GM18858 (cell line): ENCODE results near the gene GALR2.

Source experiments
- ATAC-seq: cut with Tn5 transposase; IDR thresholded peaks from one replicate; pipeline ENCODE4 v1.9.1; 2021; ENCODE audit not compliant: unreplicated experiment

GALR2 gene

DNA sequence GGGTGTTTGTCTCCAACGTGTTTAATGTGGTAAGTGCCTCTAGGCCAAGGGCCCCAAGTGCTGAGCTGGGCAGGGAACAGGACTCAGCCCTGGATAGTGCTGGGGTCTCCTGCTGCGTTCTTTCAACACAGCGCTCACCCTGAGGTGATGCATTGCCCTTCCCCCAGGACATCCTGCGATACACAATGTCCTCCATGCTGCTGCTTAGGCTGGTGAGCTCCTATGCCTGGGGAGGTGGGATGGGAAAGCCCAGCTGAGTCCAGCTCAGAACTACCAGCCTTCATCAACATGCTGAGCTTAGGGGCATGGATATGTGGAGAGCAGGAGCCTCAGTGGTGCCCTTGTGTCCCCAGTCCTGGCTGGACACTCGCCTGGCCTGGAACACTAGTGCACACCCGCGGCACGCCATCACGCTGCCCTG is 5.0 kb downstream of the GALR2 start:
- no peak for ATAC-seq

DNA sequence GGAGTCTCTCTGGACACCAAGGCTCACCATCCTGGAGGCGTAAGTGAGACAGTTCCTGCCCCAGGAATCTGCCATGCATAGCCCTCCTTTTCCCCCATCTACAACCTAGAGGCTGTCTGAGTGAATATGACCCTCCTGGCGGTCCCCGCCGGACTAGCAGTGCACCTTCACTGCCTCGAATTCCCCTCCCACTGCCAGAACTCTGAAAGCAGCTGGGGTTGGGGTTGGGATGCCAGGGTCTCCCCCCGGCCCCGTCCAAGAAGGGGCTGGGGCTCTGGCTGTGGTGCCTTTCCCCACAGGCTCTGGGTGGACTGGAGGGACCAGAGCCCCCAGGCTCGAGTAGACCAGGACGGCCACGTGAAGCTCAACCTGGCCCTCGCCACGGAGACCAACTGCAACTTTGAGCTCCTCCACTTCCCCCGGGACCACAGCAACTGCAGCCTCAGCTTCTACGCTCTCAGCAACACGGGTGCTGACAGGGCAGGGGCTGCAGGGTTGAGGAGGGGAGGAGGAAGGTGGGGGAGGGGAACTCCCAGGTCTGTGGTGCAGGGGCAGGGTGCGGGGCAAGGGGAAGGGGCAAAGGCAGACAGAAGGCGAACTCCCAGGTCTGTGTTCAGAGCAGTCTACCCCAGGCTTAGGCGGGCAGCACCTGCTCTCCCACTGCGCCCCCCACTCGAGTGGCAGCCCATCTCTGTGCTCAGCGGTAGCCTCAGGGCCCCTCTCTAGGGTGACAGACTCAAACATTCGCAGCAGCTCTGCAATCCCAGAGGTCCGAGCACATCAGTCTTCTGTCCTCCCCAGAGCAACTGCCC is 5.6 kb downstream of the GALR2 start:
- no peak for ATAC-seq

DNA sequence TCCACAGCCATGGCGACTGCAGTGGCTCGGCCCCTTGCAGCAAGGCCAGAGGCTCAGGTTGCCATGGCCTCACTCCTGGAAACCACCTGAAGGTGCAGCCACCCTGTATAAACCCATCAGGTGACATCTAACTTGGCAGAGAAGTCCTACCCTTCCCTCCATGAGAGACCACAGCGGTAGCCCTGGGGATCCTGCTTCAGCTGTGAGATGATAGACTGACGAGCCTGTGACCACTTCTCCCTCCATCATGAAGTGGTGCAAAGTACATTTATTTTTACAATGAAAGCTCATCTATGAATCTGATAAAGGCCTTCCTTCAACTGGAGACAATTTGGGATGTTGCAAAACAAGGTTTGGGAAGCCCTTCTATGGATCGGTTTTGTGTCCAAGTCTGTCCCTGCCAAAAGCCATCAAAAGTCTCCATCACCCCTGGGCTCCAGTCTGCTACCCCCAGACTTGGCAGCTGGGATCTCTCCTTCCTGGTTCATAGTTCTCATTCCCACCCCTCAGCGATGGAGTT is 6.2 kb downstream of the GALR2 start:
- no peak for ATAC-seq

DNA sequence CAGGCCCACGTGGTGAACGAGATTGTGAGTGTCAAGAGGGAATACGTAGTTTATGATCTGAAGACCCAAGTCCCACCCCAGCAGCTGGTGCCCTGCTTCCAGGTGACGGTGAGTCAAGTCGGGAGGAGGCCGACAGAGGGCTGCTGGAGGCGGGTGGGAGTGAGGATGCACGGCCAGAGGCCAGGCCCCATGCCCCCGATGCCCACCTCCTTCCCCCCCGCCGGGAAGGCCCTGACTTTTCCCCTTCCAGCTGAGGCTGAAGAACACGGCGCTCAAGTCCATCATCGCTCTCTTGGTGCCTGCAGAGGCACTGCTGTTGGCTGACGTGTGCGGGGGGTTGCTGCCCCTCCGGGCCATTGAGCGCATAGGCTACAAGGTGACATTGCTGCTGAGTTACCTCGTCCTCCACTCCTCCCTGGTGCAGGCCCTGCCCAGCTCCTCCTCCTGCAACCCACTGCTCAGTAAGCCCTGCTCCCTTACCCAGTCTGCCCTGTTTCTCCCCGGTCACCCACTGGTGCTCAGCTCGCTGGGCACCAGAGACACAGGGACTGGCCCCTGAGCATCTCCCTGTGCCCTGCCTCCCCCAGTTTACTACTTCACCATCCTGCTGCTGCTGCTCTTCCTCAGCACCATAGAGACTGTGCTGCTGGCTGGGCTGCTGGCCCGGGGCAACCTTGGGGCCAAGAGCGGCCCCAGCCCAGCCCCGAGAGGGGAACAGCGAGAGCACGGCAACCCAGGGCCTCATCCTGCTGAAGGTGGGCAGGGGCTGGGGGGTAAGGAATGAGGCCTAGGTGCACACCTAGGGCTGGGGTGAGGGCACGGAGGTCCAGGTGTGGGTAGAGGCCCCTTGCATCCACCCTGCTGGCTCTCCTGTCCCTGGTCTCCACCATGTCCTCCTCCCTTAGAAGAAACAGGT is 7.0 kb downstream of the GALR2 start:
- ATAC-seq = no peak

DNA sequence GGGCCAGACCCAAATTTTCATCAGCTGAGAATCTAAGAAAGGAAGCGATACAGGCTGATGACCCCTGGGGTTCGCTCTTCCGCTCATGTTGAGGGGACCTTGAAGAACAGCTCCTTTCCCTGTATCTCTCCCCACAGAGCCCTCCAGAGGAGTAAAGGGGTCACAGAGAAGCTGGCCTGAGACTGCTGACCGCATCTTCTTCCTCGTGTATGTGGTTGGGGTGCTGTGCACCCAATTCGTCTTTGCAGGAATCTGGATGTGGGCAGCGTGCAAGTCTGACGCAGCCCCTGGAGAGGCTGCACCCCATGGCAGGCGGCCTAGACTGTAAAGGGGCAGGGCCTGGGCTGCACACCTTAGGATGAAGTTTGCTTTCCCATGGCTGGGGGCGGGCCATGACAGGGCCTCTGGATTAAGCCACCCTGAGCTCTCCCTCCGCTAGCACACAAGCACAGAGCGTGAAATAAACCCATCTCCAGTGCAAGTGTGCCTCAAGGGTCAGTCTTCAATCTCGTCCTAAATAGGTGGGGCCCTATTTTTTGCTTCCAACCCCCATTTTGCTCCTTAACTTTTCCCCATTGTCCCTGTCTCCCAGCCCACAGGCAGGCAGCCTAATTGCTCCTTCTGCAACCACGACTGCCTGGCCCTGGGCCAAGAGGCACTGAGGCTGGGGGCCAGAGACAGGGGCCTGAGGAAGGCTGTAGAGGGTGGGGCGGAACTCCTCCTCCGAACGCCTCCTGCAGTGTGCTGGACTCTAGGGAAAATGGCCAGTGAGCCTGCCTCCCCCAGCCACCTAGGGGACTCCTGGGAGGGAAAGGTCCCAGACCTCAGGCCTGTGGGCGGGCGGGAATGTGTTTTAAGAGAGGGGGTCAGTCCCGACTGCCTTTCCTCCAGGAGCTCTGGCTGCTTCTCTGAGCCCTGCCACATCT is 8.0 kb downstream of the GALR2 start:
- no peak for ATAC-seq

DNA sequence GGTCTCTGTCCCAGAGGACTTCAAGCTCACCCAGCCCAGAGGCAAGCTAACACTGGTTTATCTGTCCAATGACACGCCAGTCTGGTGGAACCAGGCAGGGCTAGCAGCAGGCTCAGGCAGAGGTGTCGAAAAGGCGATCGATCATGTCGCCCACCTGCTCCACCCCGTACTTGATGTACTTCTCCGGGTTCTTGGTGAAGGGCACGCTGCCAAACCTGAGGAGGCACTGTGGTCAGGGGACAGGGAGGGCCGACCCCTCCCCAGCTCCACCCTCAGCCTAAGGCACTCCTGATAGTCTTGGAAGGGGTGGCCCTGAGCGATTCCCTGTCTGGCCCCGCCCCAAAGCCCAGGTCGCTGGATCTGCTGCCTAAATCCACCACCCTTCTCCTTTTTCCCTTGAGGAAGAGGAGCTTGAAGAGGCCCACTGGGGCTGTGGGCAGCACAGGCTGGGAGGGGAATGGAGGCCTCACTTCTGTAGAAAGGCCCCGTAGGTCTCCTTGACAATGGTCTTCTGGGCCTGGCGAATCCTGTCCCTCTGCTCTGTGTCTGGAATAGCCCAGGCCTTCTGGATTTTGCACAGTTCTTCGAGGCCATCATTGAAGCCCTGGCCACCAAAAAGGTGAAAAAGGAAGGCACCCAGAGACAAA is 9.1 kb downstream of the GALR2 start:
- no peak for ATAC-seq

DNA sequence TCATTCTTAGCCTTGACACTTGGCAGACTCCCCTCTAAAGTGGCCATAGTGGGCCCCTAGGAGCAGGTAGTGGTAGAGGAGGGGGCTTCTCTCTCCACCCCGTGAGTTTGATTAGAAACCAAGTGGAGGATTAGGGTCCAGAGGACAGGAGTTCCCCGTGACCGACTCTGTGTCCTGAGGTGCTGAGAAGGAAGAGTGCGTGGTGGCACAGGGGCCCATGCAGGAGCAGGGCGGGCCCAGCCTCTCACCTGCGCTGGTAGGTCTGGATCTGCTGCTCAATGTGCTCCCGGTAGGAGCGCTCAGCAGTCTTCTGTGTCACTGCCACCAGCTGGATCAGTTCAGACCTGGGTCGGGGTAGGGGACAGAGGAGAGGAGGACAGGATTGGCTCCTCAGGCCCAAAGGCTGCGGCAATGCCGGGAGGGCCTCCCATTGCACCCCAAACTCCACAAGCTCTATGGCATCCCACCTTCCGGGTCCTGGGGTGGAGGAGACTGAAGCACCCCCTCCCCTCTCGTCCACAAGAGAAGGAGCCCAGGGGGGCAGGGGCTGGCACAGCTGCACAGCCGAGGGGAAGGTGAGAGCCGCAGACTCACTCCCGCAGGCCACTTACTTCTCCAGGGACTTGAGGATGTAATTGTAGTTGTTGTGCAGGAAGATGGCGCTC is 10.6 kb downstream of the GALR2 start:
- no peak for ATAC-seq

DNA sequence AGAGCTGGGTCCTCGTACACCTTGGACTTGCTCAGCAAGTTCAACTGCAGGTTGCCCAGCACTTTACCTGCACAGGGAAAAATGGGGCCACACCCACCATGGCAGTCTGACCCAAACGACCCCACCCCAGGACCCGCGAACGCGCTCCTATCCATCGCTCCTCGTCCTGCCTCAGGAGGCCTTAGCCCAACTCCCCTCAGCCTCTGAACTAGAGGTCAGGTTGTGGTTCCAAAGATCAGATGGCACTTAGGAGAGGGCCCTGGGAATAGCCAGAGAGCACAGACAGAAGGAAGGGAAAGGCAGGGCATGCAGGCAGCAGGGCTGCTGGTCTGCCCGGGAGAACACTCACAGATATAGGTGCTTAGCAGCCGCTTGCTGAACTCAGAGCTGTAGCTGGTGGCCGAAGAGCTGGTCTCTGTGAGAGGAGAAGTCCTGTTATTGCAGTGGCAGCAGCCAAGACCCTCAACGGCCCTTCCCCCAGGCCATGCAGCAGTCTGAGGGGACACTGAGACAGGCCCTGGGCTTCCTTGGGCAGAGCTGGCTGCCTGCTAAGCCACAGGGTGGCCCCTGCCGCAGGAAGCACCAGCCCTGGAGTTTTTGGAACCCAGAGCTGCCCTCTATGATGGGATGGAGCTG is 11.3 kb downstream of the GALR2 start:
- no peak for ATAC-seq

DNA sequence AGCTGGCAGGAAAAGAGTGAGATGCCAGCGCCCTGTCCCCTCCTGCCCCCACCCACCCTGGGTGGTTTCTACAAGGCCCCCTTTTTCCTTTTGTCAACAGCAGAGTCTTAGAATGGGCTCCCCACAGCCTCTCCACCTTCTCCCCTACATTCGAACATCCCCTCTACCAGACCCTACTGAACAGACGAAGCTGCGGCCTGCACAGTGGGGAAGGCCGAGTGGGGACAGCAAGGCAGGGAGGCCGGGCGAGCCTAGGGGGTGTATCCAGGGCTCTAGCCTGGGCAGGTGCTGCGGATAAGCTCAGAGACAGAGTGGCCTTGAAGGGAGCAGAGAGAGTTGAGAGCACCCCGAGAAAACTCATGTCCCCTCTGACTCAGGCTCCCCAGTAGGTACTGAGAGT is 11.8 kb downstream of the GALR2 start:
- ATAC-seq = no peak

DNA sequence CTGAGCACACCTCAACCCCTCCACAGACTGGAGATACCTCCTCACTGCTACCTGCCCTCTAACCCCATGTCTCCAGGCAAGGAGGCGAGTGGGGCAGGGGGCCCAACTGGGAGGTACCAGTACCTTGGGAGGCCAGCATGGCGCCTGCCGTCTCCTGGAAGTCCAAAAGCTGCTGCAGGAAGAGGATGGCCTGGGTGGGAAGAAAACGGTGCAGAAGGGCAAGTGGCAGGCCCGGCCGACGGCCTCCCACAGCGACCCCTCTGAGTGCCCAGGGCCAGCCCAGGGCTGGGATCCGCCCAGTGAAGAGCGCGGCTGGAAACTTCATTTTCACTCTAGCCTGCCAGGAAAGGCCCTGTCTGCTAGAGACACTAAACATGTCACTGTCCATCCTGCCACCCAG is 12.9 kb downstream of the GALR2 start:
- ATAC-seq = no peak

DNA sequence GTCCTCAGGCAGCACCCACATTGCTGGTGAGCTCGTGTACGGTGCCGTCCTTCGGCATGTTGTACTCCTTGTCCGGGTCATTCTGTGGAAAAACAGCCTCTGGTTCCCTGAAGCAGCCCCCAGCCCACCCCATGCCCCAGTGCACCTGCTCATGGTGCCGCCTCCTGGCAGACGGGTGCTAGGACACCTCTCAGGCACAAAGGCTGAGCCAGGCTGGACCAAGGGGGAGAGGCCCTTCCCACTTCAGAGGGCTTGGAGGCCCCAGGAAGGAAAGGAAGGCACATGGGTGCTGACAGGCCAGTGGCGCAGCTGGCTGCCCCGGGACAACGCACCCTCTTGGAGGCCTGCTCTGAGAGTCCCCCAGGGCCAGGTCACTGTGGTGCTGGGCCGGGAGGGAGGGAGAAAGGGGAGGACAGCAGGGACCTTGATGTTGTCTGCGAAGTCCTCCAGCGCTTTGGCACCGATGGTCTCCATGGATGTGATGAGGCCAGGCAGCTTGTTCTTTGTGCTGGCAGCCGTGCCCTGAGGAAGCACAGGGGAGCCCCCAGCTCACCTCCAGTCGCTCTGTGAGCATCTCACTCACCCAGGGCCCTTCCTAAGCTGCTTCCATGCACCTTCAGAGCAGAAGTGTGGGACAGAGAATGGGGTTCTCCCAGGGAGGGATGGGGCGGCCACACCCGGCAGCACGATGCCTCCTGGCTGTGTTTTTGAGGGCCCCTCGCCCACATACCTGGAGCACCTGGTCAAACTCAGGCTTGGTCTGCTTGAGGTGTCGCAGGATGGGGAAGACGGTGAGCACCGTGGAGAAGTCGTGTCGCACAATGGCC is 13.7 kb downstream of the GALR2 start:
- ATAC-seq = no peak

DNA sequence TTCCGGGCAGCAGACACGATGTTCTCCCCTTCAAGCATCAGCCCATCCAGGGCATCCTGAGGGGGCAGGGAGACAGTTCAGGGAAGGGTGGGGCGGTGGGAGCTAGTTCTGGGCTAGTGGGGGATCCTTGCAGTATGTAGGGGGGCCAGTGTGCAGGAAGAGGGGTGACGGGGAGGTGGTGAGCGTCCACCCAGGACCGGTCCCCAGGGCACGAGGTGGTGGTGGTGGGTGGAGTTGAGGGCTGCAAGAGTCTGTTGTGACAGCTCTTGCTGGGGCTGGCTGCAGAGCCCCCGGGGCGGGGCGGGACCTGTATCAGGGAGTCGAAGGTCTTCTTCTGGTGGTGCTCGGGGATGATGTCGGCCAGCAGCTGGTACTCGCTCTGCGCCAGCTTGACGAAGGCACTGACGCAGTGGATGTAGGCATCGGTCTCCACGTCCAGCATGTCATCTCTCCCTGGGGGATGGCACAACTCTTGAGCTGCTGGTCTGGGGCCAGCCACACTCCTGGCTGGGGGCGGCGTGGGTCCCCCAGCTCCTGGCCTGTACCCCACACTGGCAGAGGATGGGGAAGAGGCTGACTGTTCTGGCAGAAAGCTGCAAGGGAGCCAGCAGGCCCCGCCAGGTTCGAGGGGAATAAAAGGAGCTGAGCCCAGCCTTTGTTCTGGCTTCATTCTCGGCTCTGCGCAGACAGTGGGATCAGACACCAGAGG is 14.4 kb downstream of the GALR2 start:
- ATAC-seq = no peak

DNA sequence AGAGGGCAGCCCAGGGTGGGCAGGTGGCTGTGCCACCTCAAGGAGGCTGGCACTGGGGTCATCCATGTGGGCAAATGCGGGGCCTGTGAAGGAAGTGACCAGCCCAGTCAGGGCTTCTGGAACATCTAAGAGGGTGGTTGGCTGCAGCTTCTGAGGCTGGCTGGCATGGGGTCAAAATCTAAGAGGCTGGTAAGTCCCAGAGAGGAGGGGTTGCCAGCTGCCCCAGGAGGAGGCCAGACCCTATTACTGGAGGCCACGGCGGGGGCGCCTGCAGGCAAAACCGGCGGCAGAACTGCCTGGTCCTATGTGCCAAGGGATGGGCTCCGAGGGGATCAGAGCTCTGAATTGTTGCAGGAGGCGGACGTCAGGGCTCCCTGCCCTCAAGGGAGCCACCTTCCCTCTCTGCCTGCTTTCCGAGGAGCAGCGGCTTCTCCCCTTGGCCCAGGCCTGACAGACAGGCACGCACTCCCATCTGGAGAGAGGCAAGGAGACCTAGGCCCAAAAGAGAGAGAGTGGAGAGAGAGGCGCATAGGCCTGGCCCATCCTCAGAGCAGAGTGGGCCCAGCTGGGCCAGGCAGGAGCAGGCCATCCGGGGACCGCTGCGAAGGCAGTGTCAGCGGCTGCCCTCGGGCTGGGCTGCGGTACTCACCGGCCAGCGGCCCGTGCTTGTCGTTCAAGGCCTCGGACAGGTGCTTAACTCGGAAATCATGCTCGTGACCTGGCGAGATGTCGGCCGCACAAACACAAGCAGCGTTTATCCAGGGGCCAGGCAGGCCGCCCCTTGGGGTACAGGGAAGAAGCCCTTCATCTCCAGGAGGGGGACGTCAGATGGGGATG is 15.3 kb downstream of the GALR2 start:
- ATAC-seq = no peak

DNA sequence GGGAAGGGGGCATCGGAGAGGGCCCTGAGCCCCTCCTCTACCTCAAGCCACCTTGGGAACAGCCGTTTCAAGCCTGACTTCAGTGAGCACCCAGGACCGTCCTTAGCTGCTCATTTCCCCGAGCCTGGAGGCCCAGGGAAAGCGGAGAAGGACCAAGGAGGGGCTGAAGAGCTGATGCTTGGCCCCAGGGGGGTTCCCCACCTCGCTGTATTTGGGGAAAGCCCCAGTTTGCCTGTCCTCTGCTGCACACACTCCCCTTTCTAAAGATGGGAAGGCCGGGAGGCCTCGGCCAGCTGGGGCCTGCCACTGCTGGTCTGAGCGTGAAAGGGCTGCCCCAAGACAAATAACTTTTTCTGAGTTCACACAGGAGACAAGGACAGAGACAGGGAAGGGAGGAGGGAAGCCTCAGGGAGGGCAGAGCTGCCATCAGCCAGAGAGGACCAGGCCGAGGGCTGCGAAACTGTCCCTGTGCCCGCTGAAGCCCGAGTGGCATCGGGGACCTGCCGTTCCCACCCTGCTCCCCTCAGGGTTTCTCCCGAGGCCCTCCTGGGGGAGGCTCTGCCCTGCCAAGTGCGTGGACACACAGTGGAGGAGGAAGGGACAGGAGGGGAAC is 16.0 kb downstream of the GALR2 start:
- no peak for ATAC-seq

DNA sequence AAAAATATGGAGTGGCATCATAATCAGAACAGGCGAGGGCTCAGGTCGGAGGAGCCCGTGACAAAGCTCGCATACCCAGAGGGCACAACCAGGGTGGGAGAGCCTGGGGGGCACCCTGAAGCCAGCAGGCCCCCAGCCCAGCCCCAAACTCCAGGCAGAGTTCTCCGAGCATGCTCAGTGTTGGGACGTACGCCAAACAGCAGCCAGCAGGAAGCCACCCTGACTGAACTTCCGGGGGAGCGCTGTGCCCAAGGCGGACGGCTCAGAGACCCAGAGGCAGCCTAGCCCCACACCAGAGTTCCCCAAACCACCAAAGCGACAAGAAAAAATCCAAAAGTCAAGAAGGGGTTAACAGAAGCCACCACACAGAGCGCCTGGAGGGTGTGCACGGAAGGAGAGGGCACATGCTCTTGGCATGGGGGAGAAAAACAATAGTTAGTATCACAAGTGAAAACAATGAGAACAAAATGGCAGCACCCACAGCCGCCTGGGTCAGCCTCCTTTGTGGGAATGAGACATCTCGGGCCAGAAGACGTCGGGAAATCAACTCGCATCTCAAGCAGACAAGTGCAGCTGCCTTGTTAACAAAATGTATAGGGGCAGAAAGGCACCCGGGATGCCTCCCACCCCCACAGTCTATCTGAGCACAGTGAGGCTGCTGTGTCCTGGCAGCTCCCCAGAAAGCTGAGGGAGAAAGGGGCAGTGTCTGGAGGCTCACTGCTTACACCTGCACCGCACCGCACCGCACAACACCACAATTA is 17.1 kb downstream of the GALR2 start:
- ATAC-seq = no peak
